ENCODE measurements around the gene CALCOCO1.

CALCOCO1 gene

GRCh38 chr12:53677800-53678148 is 49.5 kb downstream of the CALCOCO1 start:
- no peak overlapping the region for H3K4me3 ChIP-seq (ENCODE audit: low read length)
- TF ChIP-seq EZH2 (optimal IDR thresholded peaks at IDR 0.05; ENCODE audit: low read depth, low read length) (no peak), CTCF (IDR thresholded peaks at IDR 0.05; ENCODE audit: low read length) (no peak), EZH2phosphoT487 (IDR thresholded peaks at IDR 0.05; ENCODE audit: low read length) (no peak)
- peaks cover 7% of the 10 kb centered on the region; the same call in 1 of the 2 replicates for H3K4me1 ChIP-seq (ENCODE audit: low read length)
- no peak overlapping the region for H3K9ac ChIP-seq (ENCODE audit: low read length)
- H3K79me2 ChIP-seq (ENCODE audit: low read length) = peaks cover 23% of the 10 kb centered on the region
- H3K9me2 ChIP-seq (replicated peaks; ENCODE audit: insufficient read depth, low read length) = no peaks in the 10 kb centered on the region
- no peak overlapping the region for H2AFZ ChIP-seq (ENCODE audit: low read length)
- H3K36me3 ChIP-seq (replicated peaks; ENCODE audit: insufficient read depth, low read length) = no peaks in the 10 kb centered on the region
- H3F3A ChIP-seq (ENCODE audit: insufficient read depth, low read length) = no peaks in the 10 kb centered on the region; the same call in 1 of the 2 replicates
- no peak overlapping the region for H3K27ac ChIP-seq (ENCODE audit: low read length)
- no peaks in the 10 kb centered on the region for H4K20me1 ChIP-seq (ENCODE audit: insufficient read depth, low read length)
- H3K27me3 ChIP-seq (replicated peaks; ENCODE audit: insufficient read depth, low read length) = peaks cover 22% of the 10 kb centered on the region
- H3K9me3 ChIP-seq (replicated peaks; ENCODE audit: insufficient read depth, low read length) = no peaks in the 10 kb centered on the region
- no peak for DNase-seq
- no peak overlapping the region for H3K4me2 ChIP-seq (ENCODE audit: low read depth, low read length)

GRCh38 chr12:53677016-53677799 is 50.0 kb downstream of the CALCOCO1 start:
- TF ChIP-seq EZH2 (optimal IDR thresholded peaks at IDR 0.05; ENCODE audit: low read depth, low read length) = no peak
- TF ChIP-seq CTCF (IDR thresholded peaks at IDR 0.05; ENCODE audit: low read length) = no peak
- TF ChIP-seq EZH2phosphoT487 (IDR thresholded peaks at IDR 0.05; ENCODE audit: low read length) = no peak
- H3K27me3 ChIP-seq (replicated peaks; ENCODE audit: insufficient read depth, low read length) = peaks cover 22% of the 10 kb centered on the region
- no peak for DNase-seq
- H3K36me3 ChIP-seq (replicated peaks; ENCODE audit: insufficient read depth, low read length) = no peaks in the 10 kb centered on the region
- H4K20me1 ChIP-seq (ENCODE audit: insufficient read depth, low read length) = no peaks in the 10 kb centered on the region
- H3K27ac ChIP-seq (ENCODE audit: low read length) = no peak overlapping the region
- no peaks in the 10 kb centered on the region; the same call in 1 of the 2 replicates for H3F3A ChIP-seq (ENCODE audit: insufficient read depth, low read length)
- H3K4me1 ChIP-seq (ENCODE audit: low read length) = peaks cover 7% of the 10 kb centered on the region; the same call in 1 of the 2 replicates
- H3K9me2 ChIP-seq (replicated peaks; ENCODE audit: insufficient read depth, low read length) = no peaks in the 10 kb centered on the region
- no peak overlapping the region; the same call in 1 of the 2 replicates for H3K9ac ChIP-seq (ENCODE audit: low read length)
- peaks cover 23% of the 10 kb centered on the region for H3K79me2 ChIP-seq (ENCODE audit: low read length)
- peak overlapping the region; percentile 80 for H2AFZ ChIP-seq (ENCODE audit: low read length)
- H3K4me2 ChIP-seq (ENCODE audit: low read depth, low read length) = peak overlapping the region; percentile 89
- no peaks in the 10 kb centered on the region for H3K9me3 ChIP-seq (replicated peaks; ENCODE audit: insufficient read depth, low read length)
- peak overlapping the region; percentile 67 for H3K4me3 ChIP-seq (ENCODE audit: low read length)

- no peaks in the 10 kb centered on the region for H4K20me1 ChIP-seq (ENCODE audit: insufficient read depth, low read length)
- no peaks in the 10 kb centered on the region for H3K36me3 ChIP-seq (replicated peaks; ENCODE audit: insufficient read depth, low read length)
- TF ChIP-seq CTCF (IDR thresholded peaks at IDR 0.05; ENCODE audit: low read length) (no peak), EZH2 (optimal IDR thresholded peaks at IDR 0.05; ENCODE audit: low read depth, low read length) (no peak), EZH2phosphoT487 (IDR thresholded peaks at IDR 0.05; ENCODE audit: low read length) (no peak)
- H3K9ac ChIP-seq (ENCODE audit: low read length) = peak overlapping the region; percentile 58
- peak overlapping the region; percentile 89 for H3K4me2 ChIP-seq (ENCODE audit: low read depth, low read length)
- peaks cover 7% of the 10 kb centered on the region; the same call in 1 of the 2 replicates for H3K4me1 ChIP-seq (ENCODE audit: low read length)
- no peaks in the 10 kb centered on the region; the same call in 1 of the 2 replicates for H3F3A ChIP-seq (ENCODE audit: insufficient read depth, low read length)
- H3K9me3 ChIP-seq (replicated peaks; ENCODE audit: insufficient read depth, low read length) = no peaks in the 10 kb centered on the region
- peak overlapping the region; percentile 67 for H3K4me3 ChIP-seq (ENCODE audit: low read length)
- peak overlapping the region; percentile 1; the same call in 1 of the 2 replicates for H3K27ac ChIP-seq (ENCODE audit: low read length)
- no peak for DNase-seq
- no peaks in the 10 kb centered on the region for H3K9me2 ChIP-seq (replicated peaks; ENCODE audit: insufficient read depth, low read length)
- H2AFZ ChIP-seq (ENCODE audit: low read length) = peak overlapping the region; percentile 80
- peaks cover 22% of the 10 kb centered on the region for H3K27me3 ChIP-seq (replicated peaks; ENCODE audit: insufficient read depth, low read length)
- H3K79me2 ChIP-seq (ENCODE audit: low read length) = peaks cover 24% of the 10 kb centered on the region
These were observed 50.6 kb downstream of the CALCOCO1 start for GRCh38 chr12:53676656-53677015.

Measured in MM.1S (cell line).